ENCODE measurements around the gene SLC24A3.

DNA sequence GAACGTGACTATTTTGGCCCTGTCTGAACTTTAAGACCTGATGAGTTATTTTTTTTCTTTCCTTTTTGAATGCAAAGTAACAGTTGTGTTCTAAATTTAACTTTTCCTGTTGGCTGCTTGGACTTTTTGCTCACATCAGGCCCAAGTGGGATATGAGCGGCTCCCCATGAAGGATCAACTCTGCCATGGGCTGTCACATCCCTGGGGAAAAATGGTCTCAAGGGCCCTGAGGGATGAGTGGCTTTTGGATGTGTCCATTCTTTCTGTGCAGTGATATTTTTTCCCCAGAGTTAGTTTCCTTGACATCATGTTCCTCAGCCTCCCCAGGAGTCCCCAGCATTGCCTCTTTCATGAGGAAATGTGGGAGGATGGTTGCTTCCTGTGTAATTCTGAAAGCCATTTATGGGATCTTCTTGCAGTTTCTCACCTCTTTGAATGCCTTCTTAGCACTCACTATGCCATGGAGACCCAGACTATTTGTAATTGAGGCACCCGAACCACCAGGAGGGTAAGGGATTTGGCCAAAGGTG lies 92.5 kb downstream of the SLC24A3 start:
- TF ChIP-seq, protein P1, sequence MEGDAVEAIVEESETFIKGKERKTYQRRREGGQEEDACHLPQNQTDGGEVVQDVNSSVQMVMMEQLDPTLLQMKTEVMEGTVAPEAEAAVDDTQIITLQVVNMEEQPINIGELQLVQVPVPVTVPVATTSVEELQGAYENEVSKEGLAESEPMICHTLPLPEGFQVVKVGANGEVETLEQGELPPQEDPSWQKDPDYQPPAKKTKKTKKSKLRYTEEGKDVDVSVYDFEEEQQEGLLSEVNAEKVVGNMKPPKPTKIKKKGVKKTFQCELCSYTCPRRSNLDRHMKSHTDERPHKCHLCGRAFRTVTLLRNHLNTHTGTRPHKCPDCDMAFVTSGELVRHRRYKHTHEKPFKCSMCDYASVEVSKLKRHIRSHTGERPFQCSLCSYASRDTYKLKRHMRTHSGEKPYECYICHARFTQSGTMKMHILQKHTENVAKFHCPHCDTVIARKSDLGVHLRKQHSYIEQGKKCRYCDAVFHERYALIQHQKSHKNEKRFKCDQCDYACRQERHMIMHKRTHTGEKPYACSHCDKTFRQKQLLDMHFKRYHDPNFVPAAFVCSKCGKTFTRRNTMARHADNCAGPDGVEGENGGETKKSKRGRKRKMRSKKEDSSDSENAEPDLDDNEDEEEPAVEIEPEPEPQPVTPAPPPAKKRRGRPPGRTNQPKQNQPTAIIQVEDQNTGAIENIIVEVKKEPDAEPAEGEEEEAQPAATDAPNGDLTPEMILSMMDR (tag by site-specific recombination; IDR thresholded peaks at IDR 0.05): no peak
- TF ChIP-seq ZNF24 (tag by site-specific recombination; IDR thresholded peaks at IDR 0.05) (no peak), ZFP69B (tag by site-specific recombination; IDR thresholded peaks at IDR 0.05) (no peak), YY2 (tag by site-specific recombination; IDR thresholded peaks at IDR 0.05) (no peak), ZNF501 (tag by site-specific recombination; IDR thresholded peaks at IDR 0.05) (no peak), ZNF362 (tag by site-specific recombination; IDR thresholded peaks at IDR 0.05) (no peak), ZNF157 (tag by site-specific recombination; IDR thresholded peaks at IDR 0.05) (no peak), ATF2 (tag by site-specific recombination; IDR thresholded peaks at IDR 0.05; ENCODE audit: low read depth) (no peak), ZEB2 (tag by site-specific recombination; IDR thresholded peaks at IDR 0.05) (no peak), ZNF140 (tag by site-specific recombination; IDR thresholded peaks at IDR 0.05) (no peak), ZNF837 (tag by site-specific recombination; IDR thresholded peaks at IDR 0.05) (no peak), ZNF830 (tag by site-specific recombination; IDR thresholded peaks at IDR 0.05; ENCODE audit: low read depth) (no peak), KLF16 (tag by site-specific recombination; IDR thresholded peaks at IDR 0.05) (no peak)
- TF ChIP-seq, protein P2, sequence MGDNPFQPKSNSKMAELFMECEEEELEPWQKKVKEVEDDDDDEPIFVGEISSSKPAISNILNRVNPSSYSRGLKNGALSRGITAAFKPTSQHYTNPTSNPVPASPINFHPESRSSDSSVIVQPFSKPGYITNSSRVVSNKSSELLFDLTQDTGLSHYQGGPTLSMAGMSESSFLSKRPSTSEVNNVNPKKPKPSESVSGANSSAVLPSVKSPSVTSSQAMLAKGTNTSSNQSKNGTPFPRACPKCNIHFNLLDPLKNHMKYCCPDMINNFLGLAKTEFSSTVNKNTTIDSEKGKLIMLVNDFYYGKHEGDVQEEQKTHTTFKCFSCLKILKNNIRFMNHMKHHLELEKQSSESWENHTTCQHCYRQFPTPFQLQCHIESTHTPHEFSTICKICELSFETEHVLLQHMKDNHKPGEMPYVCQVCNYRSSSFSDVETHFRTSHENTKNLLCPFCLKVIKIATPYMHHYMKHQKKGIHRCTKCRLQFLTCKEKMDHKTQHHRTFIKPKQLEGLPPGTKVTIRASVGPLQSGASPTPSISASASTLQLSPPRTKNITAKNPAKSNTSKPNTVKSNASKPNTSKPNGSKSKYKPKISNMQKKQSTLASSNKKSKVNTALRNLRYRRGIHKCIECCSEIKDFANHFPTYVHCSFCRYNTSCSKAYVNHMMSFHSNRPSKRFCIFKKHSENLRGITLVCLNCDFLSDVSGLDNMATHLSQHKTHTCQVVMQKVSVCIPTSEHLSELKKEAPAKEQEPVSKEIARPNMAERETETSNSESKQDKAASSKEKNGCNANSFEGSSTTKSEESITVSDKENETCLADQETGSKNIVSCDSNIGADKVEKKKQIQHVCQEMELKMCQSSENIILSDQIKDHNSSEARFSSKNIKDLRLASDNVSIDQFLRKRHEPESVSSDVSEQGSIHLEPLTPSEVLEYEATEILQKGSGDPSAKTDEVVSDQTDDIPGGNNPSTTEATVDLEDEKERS (tag by site-specific recombination; IDR thresholded peaks at IDR 0.05): no peak
